Upper lobe of left lung (tissue), 4 donors: ENCODE measurements around the gene MBD5.

Experiments
- CTCF ChIP-seq, 6 experiments: fragments of 450-650 bp in 4 of 6; fragments of 200-600 bp in 2 of 6; sonication (generic) in 2 of 6; IDR thresholded peaks; one replicate each; pipeline ENCODE4 v1.5.1; 2016 to 2019; ENCODE audit warnings: antibody characterized with exemption in 6 of 6
- POLR2A ChIP-seq, 4 donors: fragments of 450-650 bp; IDR thresholded peaks; one replicate each; pipeline ENCODE4 v1.5.1; 2016 to 2017; ENCODE audit warnings: antibody characterized with exemption in 4 of 4, mild to moderate bottlenecking in 2 of 4
- POLR2AphosphoS5 ChIP-seq, 2 donors: sonication (generic); formaldehyde crosslinking; IDR thresholded peaks; one replicate each; pipeline ENCODE4 v1.5.1; 2017; ENCODE audit warnings: antibody characterized with exemption in 2 of 2

GRCh38 chr2:148028781-148029180 is 7.9 kb downstream of the MBD5 start:
- TF ChIP-seq POLR2A (IDR thresholded peaks at IDR 0.05), result no peak
- TF ChIP-seq CTCF (IDR thresholded peaks at IDR 0.05), result no peak
- no peak for TF ChIP-seq POLR2AphosphoS5 (IDR thresholded peaks at IDR 0.05)
